HepG2 (cell line): Measurements from ENCODE around the gene SOCS3. TPM values are rescaled to one million over a fixed set of nuclear protein-coding genes. Genes with fewer than 3 reads are reported as not detected.

ENCODE experiments used
- ATAC-seq: fragments of 200-7000 bp; cut with Tn5 transposase; 3 replicates; pipeline ENCODE4 v1.9.1; 2020; ENCODE audit warnings: mild to moderate bottlenecking, moderate library complexity
- BruUV-seq: library from RNA; stranded (reverse); fragments of 400-500 nt; replicated peaks from 2 replicates; lab custom pipeline; 2021; lab: Mats Ljungman, UMichigan
- CTCF ChIA-PET: fragments of 300-600 bp; formaldehyde crosslinking; extraction: SDS; loops from one replicate; lab custom pipeline; 2021; ENCODE audit warnings: low total read pairs, inconsistent platforms, low intra/inter-chr PET ratio; lab: Yijun Ruan, JAX
- POLR2A ChIA-PET: fragments of 350-600 bp; sonication (Branson Sonifier 250); formaldehyde crosslinking; loops from one replicate; lab custom pipeline; 2020; ENCODE audit warnings: antibody characterized with exemption, inconsistent platforms; lab: Yijun Ruan, JAX
- DNase-seq: peaks from one replicate; pipeline ENCODE4 v3.0.0-alpha.2; 2015; ENCODE audit warnings: low spot score
- FAIRE-seq: peaks from 3 replicates; lab custom pipeline; 2011; peaks lifted over from hg19 to GRCh38; lab: Jason Lieb, UNC
- H2AFZ ChIP-seq: one replicate; pipeline ENCODE4 v1.6.1; 2011; ENCODE audit warnings: low read length, inconsistent platforms
- H3K27ac ChIP-seq: fragments of 300-600 bp; 3 replicates; pipeline ENCODE4 v1.8.0; 2011; ENCODE audit warnings: mixed run types, mild to moderate bottlenecking, mixed read lengths, low read length, inconsistent platforms; ENCODE audit not compliant: insufficient read depth; ENCODE audit errors: extremely low read length
- H3K27me3 ChIP-seq, 2 experiments: fragments of 200-600 bp in 1 of 2; 2 replicates in 1 of 2; 3 replicates in 1 of 2; pipeline versions ENCODE4 v1.6.0 to v1.8.0; 2011; ENCODE audit warnings: low read length in 2 of 2, mild to moderate bottlenecking in 2 of 2, moderate library complexity in 2 of 2, inconsistent platforms in 1 of 2; ENCODE audit not compliant: insufficient read depth in 2 of 2, control insufficient read depth in 1 of 2
- H3K36me3 ChIP-seq, 2 experiments: fragments of 200-600 bp in 1 of 2; replicated peaks in 1 of 2; 2 replicates in 1 of 2; 3 replicates in 1 of 2; pipeline versions ENCODE4 v1.5.1 to v1.8.0; 2011; ENCODE audit warnings: low read length in 2 of 2, inconsistent platforms in 1 of 2; ENCODE audit not compliant: insufficient read depth in 2 of 2, control insufficient read depth in 1 of 2
- H3K4me1 ChIP-seq: 2 replicates; pipeline ENCODE4 v1.5.1; 2012; ENCODE audit warnings: low read length, inconsistent platforms; ENCODE audit not compliant: insufficient read depth
- H3K4me2 ChIP-seq: 2 replicates; pipeline ENCODE4 v1.6.0; 2011; ENCODE audit warnings: low read depth, low read length, inconsistent platforms
- H3K4me3 ChIP-seq, 3 experiments: fragments of 200-600 bp in 1 of 3; sonication (generic), shearing (Covaris generic) in 1 of 3; replicated peaks in 1 of 3; 2 replicates each; pipeline ENCODE4 v1.5.1; 2011 to 2016; ENCODE audit warnings: low read length in 3 of 3, inconsistent platforms in 2 of 3, low read depth in 2 of 3, mild to moderate bottlenecking in 2 of 3, control low read depth in 1 of 3, mixed read lengths in 1 of 3; ENCODE audit not compliant: insufficient read depth in 1 of 3
- H3K79me2 ChIP-seq: one replicate; pipeline ENCODE4 v1.6.1; 2011; ENCODE audit warnings: low read length, inconsistent platforms; ENCODE audit not compliant: insufficient read depth
- H3K9ac ChIP-seq: 2 replicates; pipeline ENCODE4 v1.6.0; 2011; ENCODE audit warnings: mild to moderate bottlenecking, low read depth, low read length, inconsistent platforms; ENCODE audit not compliant: insufficient read depth
- H3K9me3 ChIP-seq: 2 replicates; pipeline ENCODE4 v1.5.1; 2012; ENCODE audit warnings: mild to moderate bottlenecking, low read length
- H4K20me1 ChIP-seq: 2 replicates; pipeline ENCODE4 v1.6.0; 2011; ENCODE audit warnings: inconsistent platforms, mild to moderate bottlenecking, low read length, moderate library complexity; ENCODE audit not compliant: insufficient read depth
- AHDC1 ChIP-seq: sonication (generic); formaldehyde crosslinking; IDR thresholded peaks from 2 replicates; pipeline ENCODE4 v1.5.1; 2020; ENCODE audit warnings: mild to moderate bottlenecking, missing genetic modification reagents, borderline replicate concordance
- CBX1 ChIP-seq: IDR thresholded peaks from one replicate; pipeline ENCODE4 v1.6.1; 2016; ENCODE audit warnings: antibody characterized with exemption, low read depth
- CHD2 ChIP-seq: IDR thresholded peaks from 2 replicates; pipeline ENCODE4 v1.6.1; 2011; ENCODE audit warnings: low read depth, low read length, improper control_type of control experiment
- EED ChIP-seq: sonication (generic); formaldehyde crosslinking; IDR thresholded peaks from 2 replicates; pipeline ENCODE4 v1.5.0; 2020; ENCODE audit warnings: mild to moderate bottlenecking, missing genetic modification reagents
- GATAD2A ChIP-seq: IDR thresholded peaks from 2 replicates; pipeline ENCODE4 v1.6.1; 2016
- SMYD3 ChIP-seq: sonication (generic); formaldehyde crosslinking; IDR thresholded peaks from 2 replicates; pipeline ENCODE4 v1.8.1; 2023; ENCODE audit warnings: mild to moderate bottlenecking, missing genetic modification reagents
- SNAPC2 ChIP-seq: sonication (generic); formaldehyde crosslinking; IDR thresholded peaks from 2 replicates; pipeline ENCODE4 v1.8.1; 2022; ENCODE audit warnings: mild to moderate bottlenecking, missing genetic modification reagents
- TARDBP ChIP-seq: sonication (generic); formaldehyde crosslinking; IDR thresholded peaks from 2 replicates; pipeline ENCODE4 v1.8.0; 2022; ENCODE audit warnings: mild to moderate bottlenecking, missing genetic modification reagents
- ZBTB20 ChIP-seq: sonication (generic); formaldehyde crosslinking; IDR thresholded peaks from 2 replicates; pipeline ENCODE4 v1.8.1; 2023; ENCODE audit warnings: missing genetic modification reagents, low read depth, mild to moderate bottlenecking, borderline replicate concordance
- ZBTB46 ChIP-seq: sonication (generic); formaldehyde crosslinking; IDR thresholded peaks from 2 replicates; pipeline ENCODE4 v1.4.0; 2020; ENCODE audit warnings: mild to moderate bottlenecking, missing genetic modification reagents, borderline replicate concordance
- ZFP41 ChIP-seq: sonication (generic); formaldehyde crosslinking; IDR thresholded peaks from 2 replicates; pipeline ENCODE4 v1.4.0; 2020; ENCODE audit warnings: mild to moderate bottlenecking, missing genetic modification reagents, borderline replicate concordance
- ZNF280D ChIP-seq: sonication (generic); formaldehyde crosslinking; IDR thresholded peaks from 2 replicates; pipeline ENCODE4 v1.5.1; 2020; ENCODE audit warnings: mild to moderate bottlenecking, missing genetic modification reagents
- WGBS: methylation state at CpG from one replicate; pipeline ENCODE4 v1.1.6; 2017; ENCODE audit warnings: low lambda C conversion rate; 5-methylcytosine and 5-hydroxymethylcytosine counted together
- in situ Hi-C: cut with HindIII; loops from 2 replicates; pipeline ENCODE4 v1.10.0; 2017; ENCODE audit warnings: low pct_unique_long_range_greater_than_20kb; ENCODE audit not compliant: extremely low pct_ligation_motif_present
- intact Hi-C: fragments of 100-400 bp; cut with micrococcal nuclease; formaldehyde crosslinking; loops from one replicate; pipeline ENCODE4 v1.10.0; 2022; ENCODE audit not compliant: unreplicated experiment
- polyA plus RNA-seq, 8 experiments: library from polyadenylated mRNA; depleted of rRNA in 3 of 8; stranded (reverse) in 7 of 8; unstranded in 1 of 8; fragments of >200 nt; fragmentation: Illumina TruSeq in 4 of 8; extraction: Trizol in 4 of 8; gene quantifications; 2 replicates each; pipeline versions ENCODE4 v1.2.1 to v1.2.3, GENCODE V29; 2011 to 2016; ENCODE audit warnings: low read depth in 4 of 8, missing spikeins in 1 of 8, mixed read lengths in 1 of 8; ENCODE audit not compliant: insufficient read depth in 1 of 8
- total RNA-seq, 5 experiments: library from RNA; depleted of rRNA; stranded (reverse); fragments of >200 nt; fragmentation: Illumina TruSeq; extraction: Trizol; gene quantifications; 2 replicates each; pipeline ENCODE4 v1.2.3, GENCODE V29; 2016; ENCODE audit warnings: low read depth in 1 of 5

SOCS3 gene
- total and polyA plus RNA-seq, 2 of the 13 experiments (the other 11 are each of a cell fraction or from before 2014, with no cell fraction given), result 0.77 to 2.4 TPM

GRCh38 chr17:78377858-78378224, 18.0 kb upstream of the SOCS3 start (continued):
- TF ChIP-seq ZBTB20 (CRISPR knock-in tag) (0 out of 2 replicates have a peak, but pooled peaks have one; percentile 14), ZNF280D (CRISPR knock-in tag) (0 out of 2 replicates have a peak, but pooled peaks have one; percentile 37)

GRCh38 chr17:78376161-78376560, 16.3 kb upstream of the SOCS3 start:
- CTCF ChIA-PET, result interaction anchor here (1.4 kb wide), 1 partner anchor 15 kb away, joined by 5 read pairs; no protein-coding TSS in a partner anchor
- H3K4me3 ChIP-seq, result peak overlapping the region in 2 of 3 experiments; percentile 4 to 46; a peak in 1 of 6 replicates
- in situ Hi-C loops (no loop called here), intact Hi-C loops (loop anchor here (5.0 to 10.0 kb wide), 2 partner anchors 46 to 61 kb away; no protein-coding TSS in a partner anchor)
- H3K36me3 ChIP-seq, result no peaks in the 10 kb centered on the region; a peak in 1 of 5 replicates
- H3K27me3 ChIP-seq, result peaks cover 2 to 9% of the 10 kb centered on the region in 2 experiments; a peak in 1 of 5 replicates
- DNase-seq, result no peak
- H3K9me3 ChIP-seq, result no peaks in the 10 kb centered on the region
- WGBS, result 36% methylated on average over 5 of the region's 5 CpGs
- H3K79me2 ChIP-seq, result peaks cover 25% of the 10 kb centered on the region
- POLR2A ChIA-PET, result interaction anchor here (0.6 to 2.2 kb wide), 4 partner anchors 15 to 225 kb away, joined by 3 to 13 read pairs (median 8); no protein-coding TSS in a partner anchor
- peak overlapping the region; percentile 69 for H3K4me2 ChIP-seq
- H3K9ac ChIP-seq, result no peak overlapping the region; the same call in 1 of the 2 replicates
- no peaks in the 10 kb centered on the region for H4K20me1 ChIP-seq
- FAIRE-seq, result peak; percentile 30
- H3K4me1 ChIP-seq, result peaks cover 76% of the 10 kb centered on the region
- peak overlapping the region; percentile 34 for H2AFZ ChIP-seq
- H3K27ac ChIP-seq, result no peak overlapping the region
- ATAC-seq, result no peak
- no TSS peak for BruUV-seq
- no peak for TF ChIP-seq ZFP41 (CRISPR knock-in tag)
- no peak for TF ChIP-seq ZBTB46 (CRISPR knock-in tag)
- no peak for TF ChIP-seq EED
- 0 out of 2 replicates have a peak, but pooled peaks have one; percentile 3 for TF ChIP-seq TARDBP (CRISPR knock-in tag)
- no peak for TF ChIP-seq CBX1
- peak; percentile 10; the same call in 1 of the 2 replicates for TF ChIP-seq SNAPC2
- TF ChIP-seq GATAD2A, result 0 out of 2 replicates have a peak, but pooled peaks have one; percentile 8
- TF ChIP-seq CHD2, result no peak
- TF ChIP-seq SMYD3 (CRISPR knock-in tag), result 0 out of 2 replicates have a peak, but pooled peaks have one; percentile 15
- TF ChIP-seq AHDC1 (CRISPR knock-in tag), result no peak
